Measurements from ENCODE around the gene HOMER1. TPM values are rescaled to one million over a fixed set of nuclear protein-coding genes. Genes with fewer than 3 reads are reported as not detected.
A peak's percentile ranks its signal among the peaks of the same experiment; 100 is the strongest.

The HOMER1 gene
- total and polyA plus RNA-seq, 10 of the 15 experiments (the other 5 are each of a cell fraction or from before 2014, with no cell fraction given) = 0.96 to 22.0 (median 7.5) TPM

DNA sequence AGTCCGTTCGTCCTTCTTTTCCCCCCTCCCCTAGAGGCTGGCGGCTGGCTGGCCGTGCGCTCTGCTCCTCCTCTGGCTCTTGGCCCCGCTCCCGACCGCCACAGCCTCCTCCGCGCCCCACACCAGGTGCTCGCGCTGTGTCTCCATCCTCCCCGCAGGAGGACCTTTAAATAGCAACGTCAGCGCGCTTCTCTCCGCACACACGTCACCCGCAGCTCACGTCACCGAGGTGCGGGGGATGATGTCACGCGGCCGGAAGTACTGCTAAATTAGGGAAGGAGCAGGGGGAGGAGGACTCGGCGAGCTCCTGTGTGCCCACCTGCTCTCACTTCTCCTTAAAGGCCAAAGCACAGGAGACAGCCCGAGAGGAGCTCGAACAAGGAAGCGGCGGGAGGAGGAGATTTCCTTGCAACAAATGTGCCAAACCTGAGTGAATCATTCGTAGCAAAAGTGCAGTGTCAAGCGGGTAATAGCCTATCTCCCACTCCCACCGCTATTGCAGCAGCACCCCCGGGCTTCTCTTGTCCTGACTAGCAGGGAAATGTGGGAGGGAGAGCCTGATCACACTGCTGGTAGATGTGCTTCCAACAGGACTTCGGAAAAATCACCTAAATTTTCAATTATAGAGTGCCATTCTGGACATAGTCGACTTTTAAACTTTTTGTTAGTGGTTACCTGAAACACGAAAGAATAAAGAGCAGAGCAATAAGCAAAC, 614 bp upstream of the HOMER1 start (continued):
- TF ChIP-seq, protein P1, sequence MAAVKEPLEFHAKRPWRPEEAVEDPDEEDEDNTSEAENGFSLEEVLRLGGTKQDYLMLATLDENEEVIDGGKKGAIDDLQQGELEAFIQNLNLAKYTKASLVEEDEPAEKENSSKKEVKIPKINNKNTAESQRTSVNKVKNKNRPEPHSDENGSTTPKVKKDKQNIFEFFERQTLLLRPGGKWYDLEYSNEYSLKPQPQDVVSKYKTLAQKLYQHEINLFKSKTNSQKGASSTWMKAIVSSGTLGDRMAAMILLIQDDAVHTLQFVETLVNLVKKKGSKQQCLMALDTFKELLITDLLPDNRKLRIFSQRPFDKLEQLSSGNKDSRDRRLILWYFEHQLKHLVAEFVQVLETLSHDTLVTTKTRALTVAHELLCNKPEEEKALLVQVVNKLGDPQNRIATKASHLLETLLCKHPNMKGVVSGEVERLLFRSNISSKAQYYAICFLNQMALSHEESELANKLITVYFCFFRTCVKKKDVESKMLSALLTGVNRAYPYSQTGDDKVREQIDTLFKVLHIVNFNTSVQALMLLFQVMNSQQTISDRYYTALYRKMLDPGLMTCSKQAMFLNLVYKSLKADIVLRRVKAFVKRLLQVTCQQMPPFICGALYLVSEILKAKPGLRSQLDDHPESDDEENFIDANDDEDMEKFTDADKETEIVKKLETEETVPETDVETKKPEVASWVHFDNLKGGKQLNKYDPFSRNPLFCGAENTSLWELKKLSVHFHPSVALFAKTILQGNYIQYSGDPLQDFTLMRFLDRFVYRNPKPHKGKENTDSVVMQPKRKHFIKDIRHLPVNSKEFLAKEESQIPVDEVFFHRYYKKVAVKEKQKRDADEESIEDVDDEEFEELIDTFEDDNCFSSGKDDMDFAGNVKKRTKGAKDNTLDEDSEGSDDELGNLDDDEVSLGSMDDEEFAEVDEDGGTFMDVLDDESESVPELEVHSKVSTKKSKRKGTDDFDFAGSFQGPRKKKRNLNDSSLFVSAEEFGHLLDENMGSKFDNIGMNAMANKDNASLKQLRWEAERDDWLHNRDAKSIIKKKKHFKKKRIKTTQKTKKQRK (IDR thresholded peaks at IDR 0.05; ENCODE audit: low read depth, low read length) = no peak
- peak; percentile 66 for TF ChIP-seq TCF12 (IDR thresholded peaks at IDR 0.05; ENCODE audit: low read depth, low read length)
- TF ChIP-seq ZNF384 (IDR thresholded peaks at IDR 0.05; ENCODE audit: borderline replicate concordance, low read depth, low read length) = no peak
- no peak for TF ChIP-seq STAT1 (conservative IDR thresholded peaks at IDR 0.05)
- no peak for TF ChIP-seq ASH2L (IDR thresholded peaks at IDR 0.05; ENCODE audit: borderline replicate concordance, low read depth)
- TF ChIP-seq, protein P2, sequence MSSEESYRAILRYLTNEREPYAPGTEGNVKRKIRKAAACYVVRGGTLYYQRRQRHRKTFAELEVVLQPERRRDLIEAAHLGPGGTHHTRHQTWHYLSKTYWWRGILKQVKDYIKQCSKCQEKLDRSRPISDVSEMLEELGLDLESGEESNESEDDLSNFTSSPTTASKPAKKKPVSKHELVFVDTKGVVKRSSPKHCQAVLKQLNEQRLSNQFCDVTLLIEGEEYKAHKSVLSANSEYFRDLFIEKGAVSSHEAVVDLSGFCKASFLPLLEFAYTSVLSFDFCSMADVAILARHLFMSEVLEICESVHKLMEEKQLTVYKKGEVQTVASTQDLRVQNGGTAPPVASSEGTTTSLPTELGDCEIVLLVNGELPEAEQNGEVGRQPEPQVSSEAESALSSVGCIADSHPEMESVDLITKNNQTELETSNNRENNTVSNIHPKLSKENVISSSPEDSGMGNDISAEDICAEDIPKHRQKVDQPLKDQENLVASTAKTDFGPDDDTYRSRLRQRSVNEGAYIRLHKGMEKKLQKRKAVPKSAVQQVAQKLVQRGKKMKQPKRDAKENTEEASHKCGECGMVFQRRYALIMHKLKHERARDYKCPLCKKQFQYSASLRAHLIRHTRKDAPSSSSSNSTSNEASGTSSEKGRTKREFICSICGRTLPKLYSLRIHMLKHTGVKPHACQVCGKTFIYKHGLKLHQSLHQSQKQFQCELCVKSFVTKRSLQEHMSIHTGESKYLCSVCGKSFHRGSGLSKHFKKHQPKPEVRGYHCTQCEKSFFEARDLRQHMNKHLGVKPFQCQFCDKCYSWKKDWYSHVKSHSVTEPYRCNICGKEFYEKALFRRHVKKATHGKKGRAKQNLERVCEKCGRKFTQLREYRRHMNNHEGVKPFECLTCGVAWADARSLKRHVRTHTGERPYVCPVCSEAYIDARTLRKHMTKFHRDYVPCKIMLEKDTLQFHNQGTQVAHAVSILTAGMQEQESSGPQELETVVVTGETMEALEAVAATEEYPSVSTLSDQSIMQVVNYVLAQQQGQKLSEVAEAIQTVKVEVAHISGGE (CRISPR knock-in tag; IDR thresholded peaks at IDR 0.05) = no peak
- TF ChIP-seq JUND (IDR thresholded peaks at IDR 0.05; ENCODE audit: low read depth, low read length) = no peak
- TF ChIP-seq CHD2 (IDR thresholded peaks at IDR 0.05; ENCODE audit: borderline replicate concordance, low read depth, low read length) = no peak
- no peak for TF ChIP-seq FOXK2 (IDR thresholded peaks at IDR 0.05)
- TF ChIP-seq, protein P3, sequence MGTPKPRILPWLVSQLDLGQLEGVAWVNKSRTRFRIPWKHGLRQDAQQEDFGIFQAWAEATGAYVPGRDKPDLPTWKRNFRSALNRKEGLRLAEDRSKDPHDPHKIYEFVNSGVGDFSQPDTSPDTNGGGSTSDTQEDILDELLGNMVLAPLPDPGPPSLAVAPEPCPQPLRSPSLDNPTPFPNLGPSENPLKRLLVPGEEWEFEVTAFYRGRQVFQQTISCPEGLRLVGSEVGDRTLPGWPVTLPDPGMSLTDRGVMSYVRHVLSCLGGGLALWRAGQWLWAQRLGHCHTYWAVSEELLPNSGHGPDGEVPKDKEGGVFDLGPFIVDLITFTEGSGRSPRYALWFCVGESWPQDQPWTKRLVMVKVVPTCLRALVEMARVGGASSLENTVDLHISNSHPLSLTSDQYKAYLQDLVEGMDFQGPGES (IDR thresholded peaks at IDR 0.05) = no peak
- TF ChIP-seq CBX3 (IDR thresholded peaks at IDR 0.05; ENCODE audit: borderline replicate concordance, low read depth) = no peak
- TF ChIP-seq FOS (IDR thresholded peaks at IDR 0.05; ENCODE audit: borderline replicate concordance, extremely low read depth, insufficient read length) = no peak
- no peak for TF ChIP-seq RBBP5 (conservative IDR thresholded peaks at IDR 0.05)
- TF ChIP-seq CBFB (IDR thresholded peaks at IDR 0.05; ENCODE audit: low read depth) = peak; percentile 82
- TF ChIP-seq ZNF24 (IDR thresholded peaks at IDR 0.05) = no peak
- TF ChIP-seq EP300 (IDR thresholded peaks at IDR 0.05; ENCODE audit: borderline replicate concordance in 1 of 2, control insufficient read depth in 1 of 2, low read depth in 2 of 2, low read length in 2 of 2) = peak; percentile 13 to 59; a peak in 2 of 4 replicates
- TF ChIP-seq BACH1 (IDR thresholded peaks at IDR 0.05; ENCODE audit: borderline replicate concordance) = no peak; the same call in 1 of the 2 replicates
- TF ChIP-seq PAX5 (IDR thresholded peaks at IDR 0.05; ENCODE audit: borderline replicate concordance, low read depth, low read length) = no peak
- TF ChIP-seq HDAC6 (IDR thresholded peaks at IDR 0.05; ENCODE audit: unreplicated experiment) = no peak
- TF ChIP-seq, protein P4, sequence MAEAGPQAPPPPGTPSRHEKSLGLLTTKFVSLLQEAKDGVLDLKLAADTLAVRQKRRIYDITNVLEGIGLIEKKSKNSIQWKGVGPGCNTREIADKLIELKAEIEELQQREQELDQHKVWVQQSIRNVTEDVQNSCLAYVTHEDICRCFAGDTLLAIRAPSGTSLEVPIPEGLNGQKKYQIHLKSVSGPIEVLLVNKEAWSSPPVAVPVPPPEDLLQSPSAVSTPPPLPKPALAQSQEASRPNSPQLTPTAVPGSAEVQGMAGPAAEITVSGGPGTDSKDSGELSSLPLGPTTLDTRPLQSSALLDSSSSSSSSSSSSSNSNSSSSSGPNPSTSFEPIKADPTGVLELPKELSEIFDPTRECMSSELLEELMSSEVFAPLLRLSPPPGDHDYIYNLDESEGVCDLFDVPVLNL (IDR thresholded peaks at IDR 0.05; ENCODE audit: low read depth, low read length) = no peak

Measured in GM12878 (cell line).